Measurements from ENCODE around the gene DPH5. TPM values are rescaled to one million over a fixed set of nuclear protein-coding genes. Genes with fewer than 3 reads are reported as not detected.

The DPH5 gene
- total RNA-seq, 1 donor from 2014 or later = 22.1 TPM

DNA sequence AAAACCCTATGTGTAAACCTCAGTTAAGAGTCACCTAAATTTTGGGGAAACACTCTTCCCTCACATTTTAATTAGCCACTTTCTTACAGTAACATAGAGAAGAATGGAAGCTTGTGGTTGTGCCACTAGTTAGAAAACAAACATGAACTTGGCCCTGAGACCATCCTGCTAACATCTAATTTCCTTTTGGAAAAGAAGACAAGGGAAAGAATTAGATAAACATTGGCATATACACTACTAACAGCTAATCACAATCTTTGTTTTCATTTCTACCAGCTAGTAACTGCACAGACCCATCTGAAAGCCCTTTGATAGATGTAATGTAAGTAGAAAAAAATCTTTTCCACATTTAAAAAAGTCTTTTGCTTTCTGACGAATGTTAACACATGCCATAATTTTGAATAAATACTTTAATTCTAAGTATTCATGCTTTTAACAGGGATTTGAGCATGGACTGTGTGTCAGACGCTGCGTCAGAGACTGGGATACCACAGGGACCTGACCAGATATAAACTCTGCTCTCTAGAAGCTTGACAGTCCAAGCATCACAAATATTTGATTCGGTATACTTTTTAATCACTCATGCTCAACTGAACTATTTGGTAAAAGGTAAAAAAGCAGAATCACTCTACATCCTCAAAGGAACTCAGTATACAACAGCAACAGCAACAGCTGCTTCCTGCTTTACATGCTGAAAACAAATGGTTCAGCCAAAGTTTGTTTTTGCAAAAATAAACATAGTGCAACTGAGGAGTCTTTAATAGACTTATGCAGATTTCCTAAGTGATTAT lies 30.2 kb downstream of the DPH5 start:
- H3K4me1 ChIP-seq = no peaks in the 10 kb centered on the region
- TF ChIP-seq CTCF (IDR thresholded peaks at IDR 0.05) (no peak), POLR2A (IDR thresholded peaks at IDR 0.05) (no peak), POLR2AphosphoS5 (IDR thresholded peaks at IDR 0.05; ENCODE audit: insufficient read depth in 1 of 2, low read depth in 1 of 2) (no peak)
- no peaks in the 10 kb centered on the region for H3K9me3 ChIP-seq
- intact Hi-C loops (cut with DNase I) = no loop called here
- no peaks in the 10 kb centered on the region for H3K27me3 ChIP-seq
- H3K27ac ChIP-seq = no peak overlapping the region
- H3K4me3 ChIP-seq = no peak overlapping the region
- peaks cover 0 to 5% of the 10 kb centered on the region in 2 donors for H3K36me3 ChIP-seq
- DNase-seq (ENCODE audit: extremely low spot score in 2 of 2) = no peak

DNA sequence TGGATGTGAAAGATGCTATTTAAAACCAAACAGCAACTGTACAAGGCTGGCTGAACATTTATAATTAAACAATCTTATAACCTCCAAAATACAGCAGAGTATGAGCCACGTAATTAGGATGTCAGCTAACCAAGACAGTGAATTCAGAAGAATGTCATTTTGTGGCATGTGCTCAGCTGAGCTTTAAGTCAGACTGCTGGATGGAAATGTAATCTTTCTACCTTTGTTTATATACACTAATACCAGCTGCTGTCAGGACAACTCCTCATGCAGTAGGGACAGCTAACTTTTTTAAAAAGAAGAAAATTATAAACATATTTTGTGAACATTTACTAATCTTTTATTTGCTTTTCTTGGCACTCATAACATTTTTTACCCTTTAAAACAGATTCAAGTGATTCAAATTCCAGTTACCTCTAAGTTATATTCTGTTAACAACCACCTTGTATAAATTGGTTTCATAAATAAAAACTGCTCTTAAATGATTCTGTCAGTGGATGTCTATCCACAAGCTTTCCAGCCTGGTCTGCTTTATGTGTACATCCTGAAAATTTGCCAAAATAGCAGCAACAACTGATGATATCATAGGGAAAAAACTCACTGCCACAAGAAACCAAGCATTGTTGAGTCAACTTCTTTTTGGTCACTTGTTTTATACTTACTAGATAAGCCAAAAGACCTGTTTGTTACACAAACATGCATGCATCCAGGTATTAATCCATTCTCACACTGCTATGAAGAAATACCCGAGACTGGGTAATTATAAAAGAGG lies 36.1 kb downstream of the DPH5 start:
- H3K4me3 ChIP-seq = no peak overlapping the region
- TF ChIP-seq POLR2A (IDR thresholded peaks at IDR 0.05) = no peak
- TF ChIP-seq POLR2AphosphoS5 (IDR thresholded peaks at IDR 0.05; ENCODE audit: insufficient read depth in 1 of 2, low read depth in 1 of 2) = no peak
- no peak for TF ChIP-seq CTCF (IDR thresholded peaks at IDR 0.05)
- H3K9me3 ChIP-seq = no peaks in the 10 kb centered on the region
- intact Hi-C loops (cut with DNase I) = no loop called here
- no peaks in the 10 kb centered on the region for H3K4me1 ChIP-seq
- no peaks in the 10 kb centered on the region for H3K27me3 ChIP-seq
- no peaks in the 10 kb centered on the region for H3K36me3 ChIP-seq
- no peak for DNase-seq (ENCODE audit: extremely low spot score in 2 of 2)
- H3K27ac ChIP-seq = no peak overlapping the region

DNA sequence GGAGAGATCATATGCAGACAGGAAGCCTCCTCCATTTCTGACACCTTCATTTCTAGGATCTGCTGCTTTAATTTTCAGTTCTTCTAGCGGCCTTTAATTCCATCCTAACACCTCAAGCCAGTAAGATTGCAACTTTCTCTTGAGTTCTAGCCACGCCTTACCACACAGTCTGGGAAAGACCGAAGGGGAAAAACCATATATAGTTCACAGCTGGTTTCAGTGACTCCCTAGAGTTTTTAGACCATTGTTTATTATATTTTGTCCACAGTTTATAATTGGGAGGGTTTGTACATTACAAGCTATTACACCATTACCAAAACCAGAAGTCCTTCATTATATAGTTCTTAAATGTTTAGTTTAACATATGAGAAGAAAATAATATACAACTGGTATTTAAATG lies 37.5 kb downstream of the DPH5 start:
- H3K4me1 ChIP-seq = no peaks in the 10 kb centered on the region
- TF ChIP-seq POLR2A (IDR thresholded peaks at IDR 0.05) (no peak), POLR2AphosphoS5 (IDR thresholded peaks at IDR 0.05; ENCODE audit: insufficient read depth in 1 of 2, low read depth in 1 of 2) (no peak), CTCF (IDR thresholded peaks at IDR 0.05) (no peak)
- intact Hi-C loops (cut with DNase I) = no loop called here
- no peak overlapping the region for H3K27ac ChIP-seq
- no peaks in the 10 kb centered on the region for H3K27me3 ChIP-seq
- H3K9me3 ChIP-seq = no peaks in the 10 kb centered on the region
- DNase-seq (ENCODE audit: extremely low spot score in 2 of 2) = no peak
- H3K36me3 ChIP-seq = no peaks in the 10 kb centered on the region
- H3K4me3 ChIP-seq = no peak overlapping the region

DNA sequence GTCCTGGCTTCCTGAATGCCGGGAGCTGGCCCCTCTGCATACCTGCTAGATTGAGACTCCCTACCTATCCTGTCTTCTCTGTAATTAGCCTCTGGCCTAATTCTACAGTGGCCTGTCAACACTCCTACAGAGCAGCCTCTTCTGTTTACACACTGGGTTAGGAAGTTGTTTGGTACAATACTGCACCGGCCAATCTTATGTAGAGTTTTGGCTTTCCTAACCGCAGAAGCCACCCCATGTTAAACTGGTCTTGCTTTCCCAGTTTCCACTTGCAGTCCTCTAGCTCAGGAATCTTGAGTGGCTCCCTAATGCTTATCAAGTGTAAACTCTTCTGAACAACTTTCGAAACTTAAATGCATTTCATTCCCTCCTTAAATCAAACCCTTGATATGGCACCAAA lies 42.8 kb downstream of the DPH5 start:
- Histone ChIP-seq H3K27ac (no peak overlapping the region), H3K4me1 (no peaks in the 10 kb centered on the region), H3K4me3 (no peak overlapping the region), H3K27me3 (no peaks in the 10 kb centered on the region), H3K36me3 (no peaks in the 10 kb centered on the region), H3K9me3 (no peaks in the 10 kb centered on the region)
- TF ChIP-seq CTCF (IDR thresholded peaks at IDR 0.05) (no peak), POLR2A (IDR thresholded peaks at IDR 0.05) (no peak), POLR2AphosphoS5 (IDR thresholded peaks at IDR 0.05; ENCODE audit: insufficient read depth in 1 of 2, low read depth in 1 of 2) (no peak)
- intact Hi-C loops (cut with DNase I) = no loop called here
- no peak for DNase-seq (ENCODE audit: extremely low spot score in 2 of 2)

GRCh38 chr1:100979631-100980030 lies 46.0 kb downstream of the DPH5 start:
- Histone ChIP-seq H3K4me3 (no peak overlapping the region), H3K36me3 (peaks cover 0 to 9% of the 10 kb centered on the region in 2 donors), H3K27ac (no peak overlapping the region), H3K9me3 (no peaks in the 10 kb centered on the region), H3K27me3 (no peaks in the 10 kb centered on the region), H3K4me1 (no peaks in the 10 kb centered on the region)
- intact Hi-C loops (cut with DNase I) = no loop called here
- no peak for DNase-seq (ENCODE audit: extremely low spot score in 2 of 2)
- TF ChIP-seq POLR2AphosphoS5 (IDR thresholded peaks at IDR 0.05; ENCODE audit: insufficient read depth in 1 of 2, low read depth in 1 of 2) (no peak), POLR2A (IDR thresholded peaks at IDR 0.05) (no peak), CTCF (IDR thresholded peaks at IDR 0.05) (no peak)
